SU-DHL-6 (cell line): Measurements from ENCODE around the gene TMED8.

Source experiments
- CTCF ChIP-seq: fragments of 200-600 bp; sonication (generic); IDR thresholded peaks from one replicate; pipeline ENCODE4 v1.5.1; 2017; ENCODE audit warnings: antibody characterized with exemption, mild to moderate bottlenecking, low read length, moderate library complexity; ENCODE audit not compliant: insufficient read depth, poor library complexity, severe bottlenecking
- EZH2phosphoT487 ChIP-seq: fragments of 200-600 bp; sonication (generic), shearing (Covaris generic); conservative IDR thresholded peaks from 2 replicates; pipeline ENCODE4 v1.6.1; 2018; ENCODE audit warnings: mild to moderate bottlenecking, antibody characterized with exemption, low read length, moderate library complexity, mixed read lengths

GRCh38 chr14:77320238-77320935 is 56.5 kb downstream of the TMED8 start, which contains the start of gene POMT2:
- TF ChIP-seq CTCF (peak; percentile 37), EZH2phosphoT487 (no peak)
